Effector memory CD4-positive, alpha-beta T cell (primary cell): ENCODE measurements around the gene RNASE8.
"Not testable (repeated sequence)": the region's sequence is repeated elsewhere in the genome, so short reads cannot be mapped to it uniquely, and the experiment has no call there.

Experiments used
- DNase-seq, 3 donors: peaks; one replicate each; pipeline ENCODE4 v3.0.0-alpha.2; 2020
- H3K27ac ChIP-seq: 2 replicates; pipeline ENCODE4 v1.7.0; 2013; ENCODE audit warnings: mild to moderate bottlenecking, low read length, moderate library complexity; ENCODE audit not compliant: insufficient read depth, poor library complexity, severe bottlenecking
- H3K27me3 ChIP-seq: replicated peaks from 2 replicates; pipeline ENCODE4 v1.7.0; 2013; ENCODE audit warnings: mild to moderate bottlenecking, low read length; ENCODE audit not compliant: insufficient read depth, control insufficient read depth, poor library complexity, severe bottlenecking
- H3K36me3 ChIP-seq: 2 replicates; pipeline ENCODE4 v1.7.0; 2013; ENCODE audit warnings: mild to moderate bottlenecking, low read length, moderate library complexity; ENCODE audit not compliant: control insufficient read depth, insufficient read depth
- H3K4me1 ChIP-seq: 2 replicates; pipeline ENCODE4 v1.7.0; 2013; ENCODE audit warnings: low read length, mild to moderate bottlenecking; ENCODE audit not compliant: control insufficient read depth, insufficient read depth, poor library complexity, severe bottlenecking
- H3K4me3 ChIP-seq: 2 replicates; pipeline ENCODE4 v1.7.0; 2013; ENCODE audit warnings: low read length, low read depth, mild to moderate bottlenecking; ENCODE audit not compliant: insufficient read depth, poor library complexity, severe bottlenecking
- H3K9me3 ChIP-seq: 2 replicates; pipeline ENCODE4 v1.7.0; 2013; ENCODE audit warnings: mild to moderate bottlenecking, low read length, moderate library complexity; ENCODE audit not compliant: control insufficient read depth

Gene RNASE8

DNA sequence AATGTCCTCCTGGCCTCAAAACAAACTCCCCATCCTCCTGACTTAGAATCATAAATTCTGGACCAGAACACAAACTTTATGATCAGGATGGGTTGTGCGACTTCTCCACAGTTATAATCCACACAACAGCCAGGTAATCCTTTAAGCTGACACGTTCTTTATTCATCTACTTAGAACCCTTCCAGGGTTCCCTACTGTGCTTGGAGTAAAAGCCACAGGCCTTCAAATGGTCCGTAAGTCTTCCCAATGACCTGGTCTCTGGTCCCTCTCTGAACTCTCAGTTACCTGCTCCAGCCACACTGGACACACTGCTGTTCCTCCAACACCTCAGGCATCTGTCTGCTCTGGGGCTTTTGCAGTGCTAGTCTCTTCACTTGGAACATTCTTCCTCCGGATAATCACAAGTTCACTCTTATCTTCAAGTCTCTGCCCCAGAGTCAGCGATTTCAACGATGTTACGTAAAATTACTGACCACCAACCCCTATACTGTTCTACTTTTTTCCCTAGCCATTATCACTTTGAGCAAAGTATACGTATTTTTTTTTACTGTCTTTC lies 17.2 kb upstream of the RNASE8 start:
- H3K4me1 ChIP-seq, result peaks cover 10% of the 10 kb centered on the region
- H3K27ac ChIP-seq, result no peak overlapping the region
- H3K27me3 ChIP-seq, result no peaks in the 10 kb centered on the region

DNA sequence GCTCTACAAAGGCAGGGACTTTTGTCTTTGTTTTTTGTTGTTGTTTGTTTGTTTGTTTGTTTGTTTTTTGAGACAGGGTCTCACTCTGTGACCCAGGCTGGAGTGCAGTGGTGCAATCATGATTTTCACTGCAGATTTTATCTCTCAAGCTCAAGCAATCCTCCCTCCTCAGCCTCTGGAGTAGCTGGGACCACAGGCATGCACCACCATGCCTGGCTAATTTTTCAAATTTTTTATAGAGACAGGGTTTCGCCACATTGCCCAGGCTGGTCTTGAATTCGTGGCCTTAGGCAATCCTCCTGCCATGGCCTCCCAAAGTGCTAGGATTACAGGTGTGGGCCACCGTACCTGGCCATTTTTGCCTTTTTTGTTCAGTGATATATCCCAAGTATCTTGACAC lies 16.7 kb upstream of the RNASE8 start:
- H3K27ac ChIP-seq, result not testable (repeated sequence)

More for the DNA sequence above, 17.2 kb upstream of the RNASE8 start:
- DNase-seq, result no peak
- no peak overlapping the region for H3K4me3 ChIP-seq
- no peaks in the 10 kb centered on the region for H3K36me3 ChIP-seq
- no peaks in the 10 kb centered on the region for H3K9me3 ChIP-seq

DNA sequence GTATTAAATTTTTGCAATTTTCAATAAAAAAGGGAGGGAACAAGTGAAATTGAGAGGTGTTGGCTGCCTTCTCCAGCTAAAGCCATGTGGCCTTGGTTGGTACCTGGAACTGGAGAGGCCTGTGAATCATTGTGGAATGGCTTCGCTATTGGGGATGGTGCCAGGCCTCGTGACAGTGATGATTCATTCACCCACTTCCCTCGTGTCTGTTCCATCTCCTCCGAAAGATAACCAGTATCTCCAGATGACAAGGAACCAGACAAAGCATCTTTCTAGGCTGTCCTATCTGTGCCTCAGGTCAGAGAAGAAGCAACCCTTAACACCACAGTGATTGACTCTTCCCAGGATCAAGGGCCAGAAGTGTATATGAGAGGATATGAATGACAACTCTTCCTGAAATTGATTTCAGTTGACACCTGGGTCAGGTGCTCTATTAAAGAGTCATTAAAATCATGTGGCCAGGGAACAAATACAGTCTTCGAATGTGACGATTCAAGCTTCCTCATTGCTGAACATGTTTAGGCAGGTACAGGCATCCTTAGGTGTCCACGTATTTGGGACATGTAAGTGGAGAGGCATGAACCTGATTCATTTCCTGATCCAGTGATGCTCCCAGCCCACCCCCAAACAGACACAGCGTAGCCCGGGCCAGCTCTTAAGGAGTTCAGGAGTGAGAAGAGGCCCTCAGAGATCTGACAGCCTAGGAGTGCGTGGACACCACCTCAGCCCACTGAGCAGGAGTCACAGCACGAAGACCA lies 15.8 kb upstream of the RNASE8 start, which contains the start of gene RNASE7:
Gene RNASE7 (plus strand): TSS at position 687 of the 758 bp plus-strand sequence. CDS start 631 bp downstream, outside the sequence.
- DNase-seq, result no peak
- Histone ChIP-seq H3K36me3 (no peaks in the 10 kb centered on the region), H3K27me3 (no peaks in the 10 kb centered on the region), H3K27ac (no peak within 1 kb of the TSS), H3K9me3 (no peaks in the 10 kb centered on the region), H3K4me3 (no peak within 1 kb of the TSS), H3K4me1 (peaks cover 10% of the 10 kb centered on the region)

More for the DNA sequence above, 16.7 kb upstream of the RNASE8 start:
- not testable (repeated sequence) for DNase-seq, H3K27me3 ChIP-seq, H3K4me3 ChIP-seq, H3K36me3 ChIP-seq, H3K9me3 ChIP-seq, H3K4me1 ChIP-seq

DNA sequence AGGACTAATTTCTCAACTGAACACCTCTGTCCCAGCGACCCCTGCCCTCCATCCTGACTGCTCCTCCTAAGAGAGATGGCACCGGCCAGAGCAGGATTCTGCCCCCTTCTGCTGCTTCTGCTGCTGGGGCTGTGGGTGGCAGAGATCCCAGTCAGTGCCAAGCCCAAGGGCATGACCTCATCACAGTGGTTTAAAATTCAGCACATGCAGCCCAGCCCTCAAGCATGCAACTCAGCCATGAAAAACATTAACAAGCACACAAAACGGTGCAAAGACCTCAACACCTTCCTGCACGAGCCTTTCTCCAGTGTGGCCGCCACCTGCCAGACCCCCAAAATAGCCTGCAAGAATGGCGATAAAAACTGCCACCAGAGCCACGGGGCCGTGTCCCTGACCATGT lies 14.7 kb upstream of the RNASE8 start:
- Histone ChIP-seq H3K27me3 (no peaks in the 10 kb centered on the region), H3K27ac (no peak overlapping the region), H3K9me3 (no peaks in the 10 kb centered on the region), H3K4me1 (peaks cover 10% of the 10 kb centered on the region), H3K36me3 (no peaks in the 10 kb centered on the region), H3K4me3 (no peak overlapping the region)
- no peak for DNase-seq

DNA sequence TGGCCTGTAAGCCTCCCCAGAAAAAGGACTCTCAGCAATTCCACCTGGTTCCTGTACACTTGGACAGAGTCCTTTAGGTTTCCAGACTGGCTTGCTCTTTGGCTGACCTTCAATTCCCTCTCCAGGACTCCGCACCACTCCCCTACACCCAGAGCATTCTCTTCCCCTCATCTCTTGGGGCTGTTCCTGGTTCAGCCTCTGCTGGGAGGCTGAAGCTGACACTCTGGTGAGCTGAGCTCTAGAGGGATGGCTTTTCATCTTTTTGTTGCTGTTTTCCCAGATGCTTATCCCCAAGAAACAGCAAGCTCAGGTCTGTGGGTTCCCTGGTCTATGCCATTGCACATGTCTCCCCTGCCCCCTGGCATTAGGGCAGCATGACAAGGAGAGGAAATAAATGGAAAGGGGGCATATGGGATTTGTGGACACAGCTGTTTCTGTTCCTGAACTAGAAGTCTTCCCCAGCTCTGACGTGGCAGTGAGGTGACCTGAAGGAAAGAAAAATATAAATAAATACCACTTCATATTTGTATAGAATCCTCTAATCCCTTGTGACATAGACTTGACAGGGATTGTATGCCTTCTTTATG lies 14.1 kb upstream of the RNASE8 start:
- H3K4me1 ChIP-seq, result peaks cover 10% of the 10 kb centered on the region
- no peak for DNase-seq
- no peak overlapping the region for H3K4me3 ChIP-seq
- no peaks in the 10 kb centered on the region for H3K27me3 ChIP-seq
- no peaks in the 10 kb centered on the region for H3K9me3 ChIP-seq
- H3K27ac ChIP-seq, result no peak overlapping the region
- no peaks in the 10 kb centered on the region for H3K36me3 ChIP-seq

DNA sequence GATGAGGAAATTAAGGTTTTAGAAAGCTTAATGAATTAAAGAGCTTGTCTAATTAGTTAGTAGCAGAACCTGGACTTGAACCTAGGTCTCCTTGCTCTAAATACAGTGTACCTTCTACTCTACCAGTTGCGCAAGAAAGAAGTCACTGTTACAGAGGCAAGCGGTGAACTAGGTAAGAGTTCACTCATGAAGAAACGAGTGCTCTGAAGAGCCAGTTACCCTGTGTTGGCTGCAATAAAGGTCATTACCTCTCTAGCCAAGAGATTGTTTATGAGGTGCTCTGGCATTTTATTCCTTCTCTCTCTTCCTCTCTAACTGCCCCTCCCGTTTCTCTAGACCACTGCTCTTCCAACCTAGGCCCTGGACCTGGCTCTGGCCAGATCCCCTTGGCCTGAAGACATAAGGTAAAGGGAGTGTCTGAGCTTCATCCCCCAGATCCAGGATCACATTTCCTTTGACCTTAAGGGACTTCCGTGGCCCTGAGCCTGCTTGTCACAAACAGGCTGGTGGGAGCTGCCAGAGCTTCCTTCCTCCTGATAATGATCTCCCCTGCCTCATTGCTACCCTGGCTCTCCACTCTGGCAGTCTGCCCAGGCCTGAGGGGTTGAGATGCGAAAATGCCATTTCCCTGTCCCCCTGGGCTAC lies 13.5 kb upstream of the RNASE8 start:
- no peaks in the 10 kb centered on the region for H3K9me3 ChIP-seq
- DNase-seq, result peak in 1 of 3 donors; percentile 6
- H3K4me3 ChIP-seq, result no peak overlapping the region
- no peaks in the 10 kb centered on the region for H3K27me3 ChIP-seq
- peak overlapping the region; percentile 10 for H3K27ac ChIP-seq
- H3K36me3 ChIP-seq, result no peaks in the 10 kb centered on the region
- peaks cover 10% of the 10 kb centered on the region for H3K4me1 ChIP-seq

DNA sequence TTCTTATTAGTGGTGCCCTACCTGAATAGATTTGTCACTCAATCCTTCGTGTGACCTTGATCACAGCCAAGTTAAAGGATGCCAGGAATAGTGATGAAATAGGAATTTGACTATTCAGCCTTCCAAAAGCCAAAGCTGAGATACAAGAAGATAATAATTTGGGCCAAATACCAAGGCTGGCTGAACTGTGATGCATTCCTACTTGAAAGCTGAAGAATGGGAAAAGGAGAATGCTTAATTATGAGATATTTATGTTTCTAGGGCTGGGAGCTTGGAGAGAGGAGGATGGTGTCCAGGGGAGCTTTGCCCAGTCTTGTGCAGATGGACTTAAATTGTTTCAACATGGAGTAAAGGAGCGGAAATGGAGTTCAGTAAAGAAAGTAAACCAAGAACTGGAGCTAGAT lies 10.2 kb upstream of the RNASE8 start:
- Histone ChIP-seq H3K4me1 (peaks cover 10% of the 10 kb centered on the region), H3K27me3 (peaks cover 5% of the 10 kb centered on the region), H3K9me3 (no peaks in the 10 kb centered on the region), H3K4me3 (no peak overlapping the region), H3K36me3 (no peaks in the 10 kb centered on the region), H3K27ac (no peak overlapping the region)
- DNase-seq, result no peak

DNA sequence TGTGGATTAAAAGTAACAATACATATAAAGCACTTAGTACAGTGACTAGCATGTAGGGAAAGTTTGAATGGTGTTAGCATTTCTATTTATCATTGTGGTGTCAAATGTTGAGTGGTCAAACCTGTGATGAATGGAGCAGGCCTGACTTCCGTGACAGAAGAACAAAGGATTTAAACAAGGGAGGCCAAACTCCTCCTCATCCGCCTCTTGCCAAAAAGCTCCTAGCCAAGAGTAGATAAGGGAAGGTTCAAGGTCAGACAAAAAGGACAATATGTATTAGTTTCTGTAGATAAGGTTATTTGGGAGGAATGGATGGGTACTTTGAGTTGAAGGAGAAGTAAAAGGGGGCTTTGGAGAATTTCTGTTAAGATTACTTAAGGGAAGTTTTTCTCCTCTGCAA lies 9.0 kb upstream of the RNASE8 start:
- Histone ChIP-seq H3K27ac (no peak overlapping the region), H3K4me3 (no peak overlapping the region), H3K4me1 (peaks cover 10% of the 10 kb centered on the region), H3K27me3 (peaks cover 5% of the 10 kb centered on the region), H3K36me3 (no peaks in the 10 kb centered on the region), H3K9me3 (no peaks in the 10 kb centered on the region)
- no peak for DNase-seq

DNA sequence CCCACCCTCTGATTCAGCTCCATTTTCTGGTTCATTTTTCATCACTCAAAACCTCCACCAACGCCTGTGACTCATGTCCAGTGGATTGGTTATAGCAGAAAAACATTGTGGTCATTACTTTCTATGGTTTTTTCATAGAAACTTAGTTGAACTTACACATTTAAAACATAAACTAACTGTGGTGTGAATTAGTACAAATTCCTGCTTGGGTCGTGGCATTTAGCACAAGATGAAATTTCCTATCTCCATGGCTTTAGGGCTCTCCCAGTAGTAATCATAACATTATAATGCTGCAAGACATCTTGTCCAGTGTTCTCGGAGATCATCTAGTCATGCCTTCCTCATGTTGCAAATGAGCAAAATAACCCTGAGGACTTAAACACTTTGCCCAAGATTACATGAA lies 8.3 kb upstream of the RNASE8 start:
- Histone ChIP-seq H3K36me3 (no peaks in the 10 kb centered on the region), H3K4me1 (peaks cover 8% of the 10 kb centered on the region), H3K27me3 (peaks cover 5% of the 10 kb centered on the region), H3K9me3 (no peaks in the 10 kb centered on the region), H3K27ac (no peak overlapping the region), H3K4me3 (no peak overlapping the region)
- no peak for DNase-seq

DNA sequence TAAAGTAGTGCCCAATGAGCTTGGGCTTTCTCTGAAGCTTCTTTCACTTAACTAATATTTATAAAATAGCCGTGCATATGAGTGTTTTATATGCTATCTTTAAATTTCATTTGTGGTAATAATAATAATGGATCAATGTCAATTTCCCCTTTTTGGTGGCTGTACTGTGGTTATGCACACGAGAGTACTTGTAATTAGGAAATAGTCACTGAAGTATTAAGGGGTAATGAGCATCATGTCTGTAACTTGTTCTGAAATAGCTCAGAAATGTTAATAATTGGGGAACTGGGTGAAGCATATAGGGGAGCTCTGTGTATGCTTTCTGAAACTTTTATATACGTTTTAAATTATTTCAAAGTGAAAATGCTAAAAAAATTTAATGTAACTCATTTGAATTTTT lies 7.0 kb upstream of the RNASE8 start:
- H3K27ac ChIP-seq, result no peak overlapping the region
- H3K4me3 ChIP-seq, result no peak overlapping the region
- H3K4me1 ChIP-seq, result no peaks in the 10 kb centered on the region
- no peaks in the 10 kb centered on the region for H3K36me3 ChIP-seq
- no peaks in the 10 kb centered on the region for H3K9me3 ChIP-seq
- no peak for DNase-seq
- H3K27me3 ChIP-seq, result peaks cover 5% of the 10 kb centered on the region
